Activated naive CD4-positive, alpha-beta T cell treated with anti-CD3 and anti-CD28 coated beads, Interleukin-2, amount 10 ng/mL, durations not matched to agents 7 days and 5 days (primary cell): ENCODE measurements around the gene HELB.

Source experiments
- CTCF ChIA-PET: fragments of 350-600 bp; sonication (Branson Sonifier 250); formaldehyde crosslinking; loops from one replicate; lab custom pipeline; 2021; ENCODE audit warnings: antibody characterized with exemption; lab: Charles Lee
- DNase-seq: peaks from one replicate; pipeline ENCODE4 v3.0.0-alpha.2; 2020
- H3K27ac Mint-ChIP-seq: one replicate; pipeline ENCODE4 v1.8.0; 2021; ENCODE audit warnings: mild to moderate bottlenecking, moderate library complexity, mixed read lengths
- H3K27me3 Mint-ChIP-seq: one replicate; pipeline ENCODE4 v1.8.0; 2021; ENCODE audit warnings: mild to moderate bottlenecking, mixed read lengths
- H3K36me3 Mint-ChIP-seq: one replicate; pipeline ENCODE4 v1.8.0; 2021; ENCODE audit warnings: mixed read lengths
- H3K4me1 Mint-ChIP-seq: one replicate; pipeline ENCODE4 v1.8.0; 2021; ENCODE audit warnings: mixed read lengths
- H3K4me3 Mint-ChIP-seq: one replicate; pipeline ENCODE4 v1.8.0; 2021; ENCODE audit warnings: mild to moderate bottlenecking, moderate library complexity, mixed read lengths
- H3K9me3 Mint-ChIP-seq: one replicate; pipeline ENCODE4 v1.8.0; 2021; ENCODE audit warnings: mixed read lengths

The HELB gene

GRCh38 chr12:66352197-66352596 lies 49.9 kb downstream of the HELB start:
- peak; percentile 39 for DNase-seq
- Mint-ChIP-seq H3K9me3 (no peaks in the 10 kb centered on the region), H3K4me3 (no peak overlapping the region)

DNA sequence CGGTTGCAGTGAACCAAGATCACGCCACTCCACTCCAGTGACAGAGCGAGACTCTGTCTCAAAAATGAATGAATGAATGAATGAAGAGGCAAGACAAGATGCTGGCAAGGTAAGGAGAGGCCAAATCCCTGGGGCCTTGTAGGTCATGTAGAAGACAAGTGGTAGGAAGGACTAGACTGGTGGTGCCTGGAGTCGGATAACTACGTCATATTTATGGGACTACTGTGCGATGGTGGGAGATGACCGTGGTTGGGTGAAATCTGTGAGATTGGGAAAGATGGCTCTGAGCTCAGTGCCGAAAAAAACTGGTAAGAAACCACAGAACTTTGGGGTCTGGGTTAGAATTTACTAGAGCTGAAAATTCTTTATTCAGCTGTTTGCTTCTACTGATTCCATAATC lies 50.6 kb downstream of the HELB start:
- Mint-ChIP-seq H3K4me3 (no peak overlapping the region), H3K36me3 (peaks cover 23% of the 10 kb centered on the region), H3K27me3 (no peaks in the 10 kb centered on the region), H3K27ac (no peak overlapping the region), H3K4me1 (no peaks in the 10 kb centered on the region), H3K9me3 (no peaks in the 10 kb centered on the region)
- CTCF ChIA-PET: interaction anchor here (0.6 to 2.5 kb wide), 6 partner anchors 24 to 341 kb away, joined by 3 to 13 read pairs (median 3); no protein-coding TSS in a partner anchor
- DNase-seq: no peak

More at GRCh38 chr12:66352197-66352596, 49.9 kb downstream of the HELB start:
- Mint-ChIP-seq H3K27me3 (no peaks in the 10 kb centered on the region), H3K4me1 (no peaks in the 10 kb centered on the region), H3K27ac (no peak overlapping the region), H3K36me3 (peaks cover 27% of the 10 kb centered on the region)
- CTCF ChIA-PET: interaction anchor here (0.6 to 2.5 kb wide), 7 partner anchors 23 to 342 kb away, joined by 3 to 13 read pairs (median 3); no protein-coding TSS in a partner anchor

- no peak for DNase-seq
- H3K9me3 Mint-ChIP-seq: no peaks in the 10 kb centered on the region
- no peaks in the 10 kb centered on the region for H3K27me3 Mint-ChIP-seq
- CTCF ChIA-PET: no interaction called here
- H3K4me1 Mint-ChIP-seq: no peaks in the 10 kb centered on the region
- no peak overlapping the region for H3K27ac Mint-ChIP-seq
- H3K4me3 Mint-ChIP-seq: no peak overlapping the region
- peaks cover 13% of the 10 kb centered on the region for H3K36me3 Mint-ChIP-seq
Measured at GRCh38 chr12:66354291-66354690, 52.0 kb downstream of the HELB start.

DNA sequence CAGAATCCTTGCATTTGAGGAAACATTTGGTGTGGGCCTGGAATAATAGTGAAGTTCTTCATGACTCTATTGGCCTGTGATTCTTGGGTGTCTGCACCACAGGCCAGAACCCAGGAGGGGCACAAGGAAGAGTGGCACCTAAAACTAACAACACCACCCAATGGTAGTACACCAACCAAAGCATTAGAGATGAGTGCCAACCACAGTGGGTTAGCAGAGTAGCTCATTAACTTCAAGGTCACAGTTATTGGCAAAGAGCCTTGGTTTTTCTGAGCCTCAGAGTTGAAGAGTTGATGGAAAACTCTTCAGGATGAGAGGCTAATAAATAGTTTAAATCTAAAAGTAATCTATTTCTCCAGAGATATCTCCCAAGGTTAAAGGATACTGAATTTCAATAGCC lies 57.0 kb downstream of the HELB start:
- CTCF ChIA-PET: no interaction called here
- Mint-ChIP-seq H3K4me1 (no peaks in the 10 kb centered on the region), H3K36me3 (no peaks in the 10 kb centered on the region), H3K9me3 (no peaks in the 10 kb centered on the region), H3K27me3 (no peaks in the 10 kb centered on the region), H3K27ac (no peak overlapping the region), H3K4me3 (no peak overlapping the region)
- no peak for DNase-seq

DNA sequence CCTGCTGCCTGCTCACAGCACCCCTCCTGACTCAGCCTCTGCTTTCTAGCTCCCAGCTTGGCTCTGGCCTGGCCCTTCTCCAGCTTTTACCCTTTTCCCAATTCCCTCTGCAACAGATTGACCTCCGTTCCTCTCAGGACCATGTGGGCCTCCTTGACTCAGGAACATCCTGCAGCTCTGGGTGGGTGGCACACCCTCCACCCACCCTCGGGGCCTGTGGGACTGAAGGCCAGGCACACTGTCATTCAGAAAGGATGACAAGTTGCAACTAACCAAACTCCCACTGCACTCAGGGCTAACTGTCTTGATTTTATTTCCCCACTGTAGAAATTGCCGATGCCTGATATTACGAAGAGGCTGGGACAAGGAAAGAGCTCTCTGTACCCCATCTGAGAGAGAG lies 59.4 kb downstream of the HELB start:
- no peaks in the 10 kb centered on the region for H3K4me1 Mint-ChIP-seq
- DNase-seq: no peak
- no peak overlapping the region for H3K27ac Mint-ChIP-seq
- no peaks in the 10 kb centered on the region for H3K27me3 Mint-ChIP-seq
- H3K9me3 Mint-ChIP-seq: no peaks in the 10 kb centered on the region
- no peak overlapping the region for H3K4me3 Mint-ChIP-seq
- CTCF ChIA-PET: interaction anchor here (0.6 kb wide), 1 partner anchor 41 kb away, joined by 3 read pairs; no protein-coding TSS in a partner anchor
- no peaks in the 10 kb centered on the region for H3K36me3 Mint-ChIP-seq

DNA sequence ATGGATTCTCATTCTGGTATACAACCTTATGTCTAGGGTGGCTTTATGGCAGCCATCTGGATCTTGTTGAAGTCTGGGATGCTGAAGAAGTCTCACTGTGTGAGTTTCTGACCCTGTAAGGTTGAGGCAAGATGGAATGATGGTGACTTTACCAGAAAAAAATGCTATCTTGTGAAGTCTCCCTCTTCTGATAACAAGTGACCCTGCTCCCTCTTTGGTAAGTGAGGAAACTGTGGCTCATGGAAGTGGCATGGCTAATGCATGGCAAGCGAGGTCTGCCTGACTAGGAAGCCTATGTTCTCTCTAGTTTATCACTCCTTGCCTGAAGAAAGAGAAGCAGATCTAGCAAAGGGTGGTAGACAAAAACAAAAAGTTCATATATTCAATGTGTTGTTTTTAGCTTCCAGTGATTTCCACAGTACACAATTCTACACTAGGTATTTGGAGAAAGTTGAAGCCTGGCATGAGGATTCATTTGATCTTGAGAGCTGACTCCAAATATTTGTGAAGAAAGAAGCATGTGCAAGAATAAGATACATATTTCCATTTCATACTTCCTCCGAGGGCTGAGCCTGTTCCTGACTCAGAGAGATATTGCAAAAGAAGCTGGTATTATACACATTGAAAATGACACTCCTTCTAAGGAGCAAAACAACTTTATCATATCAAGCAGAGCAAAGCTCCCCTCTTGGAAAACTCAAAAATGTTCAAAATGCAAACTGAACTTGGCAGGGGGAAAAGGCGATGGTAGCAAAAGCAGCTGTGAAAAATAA lies 63.6 kb downstream of the HELB start:
- H3K9me3 Mint-ChIP-seq: no peaks in the 10 kb centered on the region
- CTCF ChIA-PET: no interaction called here
- no peaks in the 10 kb centered on the region for H3K4me1 Mint-ChIP-seq
- no peaks in the 10 kb centered on the region for H3K27me3 Mint-ChIP-seq
- H3K36me3 Mint-ChIP-seq: no peaks in the 10 kb centered on the region
- no peak overlapping the region for H3K27ac Mint-ChIP-seq
- no peak overlapping the region for H3K4me3 Mint-ChIP-seq
- DNase-seq: no peak

GRCh38 chr12:66367015-66367667 lies 64.8 kb downstream of the HELB start:
- CTCF ChIA-PET: interaction anchor here (1.3 kb wide), 1 partner anchor 88 kb away, joined by 3 read pairs; no protein-coding TSS in a partner anchor
- H3K27ac Mint-ChIP-seq: no peak overlapping the region
- no peak for DNase-seq
- H3K9me3 Mint-ChIP-seq: no peaks in the 10 kb centered on the region
- H3K4me1 Mint-ChIP-seq: no peaks in the 10 kb centered on the region
- no peak overlapping the region for H3K4me3 Mint-ChIP-seq
- no peaks in the 10 kb centered on the region for H3K36me3 Mint-ChIP-seq
- no peaks in the 10 kb centered on the region for H3K27me3 Mint-ChIP-seq

GRCh38 chr12:66371982-66372381 lies 69.7 kb downstream of the HELB start:
- Mint-ChIP-seq H3K4me3 (no peak overlapping the region), H3K27me3 (no peaks in the 10 kb centered on the region), H3K4me1 (no peaks in the 10 kb centered on the region), H3K9me3 (no peaks in the 10 kb centered on the region), H3K36me3 (peaks cover 1% of the 10 kb centered on the region), H3K27ac (no peak overlapping the region)
- CTCF ChIA-PET: no interaction called here
- no peak for DNase-seq

GRCh38 chr12:66375560-66375959 lies 73.3 kb downstream of the HELB start:
- Mint-ChIP-seq H3K9me3 (no peaks in the 10 kb centered on the region), H3K4me3 (no peak overlapping the region), H3K4me1 (no peaks in the 10 kb centered on the region), H3K27me3 (no peaks in the 10 kb centered on the region), H3K36me3 (peaks cover 1% of the 10 kb centered on the region), H3K27ac (no peak overlapping the region)
- no peak for DNase-seq
- CTCF ChIA-PET: interaction anchor here (0.9 to 1.3 kb wide), 2 partner anchors 23 to 230 kb away, joined by 3 read pairs; no protein-coding TSS in a partner anchor

DNA sequence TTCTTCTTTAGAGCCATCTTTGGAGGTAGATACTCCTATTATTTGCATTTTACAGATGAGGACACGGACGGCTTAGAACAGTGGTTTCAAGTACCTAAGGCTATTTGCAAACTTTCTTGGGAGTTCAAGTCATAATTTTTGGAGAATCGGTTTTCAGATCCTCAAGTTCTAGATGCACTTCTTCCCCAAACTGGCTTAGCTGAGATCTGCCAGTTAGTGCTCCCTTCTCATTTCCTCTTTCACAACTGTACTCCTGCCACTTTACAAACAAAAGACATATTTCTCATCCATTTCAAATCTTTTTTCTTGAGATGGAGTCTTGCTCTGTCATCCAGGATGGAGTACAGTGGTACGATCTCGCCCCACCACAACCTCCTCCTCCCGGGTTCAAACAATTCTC lies 77.3 kb downstream of the HELB start:
- H3K27ac Mint-ChIP-seq: no peak overlapping the region
- H3K36me3 Mint-ChIP-seq: no peaks in the 10 kb centered on the region
- H3K4me3 Mint-ChIP-seq: no peak overlapping the region
- no peak for DNase-seq
- H3K4me1 Mint-ChIP-seq: no peaks in the 10 kb centered on the region
- CTCF ChIA-PET: interaction anchor here (1.2 kb wide), 1 partner anchor 29 kb away, joined by 3 read pairs; no protein-coding TSS in a partner anchor
- H3K9me3 Mint-ChIP-seq: no peaks in the 10 kb centered on the region
- H3K27me3 Mint-ChIP-seq: no peaks in the 10 kb centered on the region

- CTCF ChIA-PET: no interaction called here
- H3K27me3 Mint-ChIP-seq: no peaks in the 10 kb centered on the region
- H3K36me3 Mint-ChIP-seq: no peaks in the 10 kb centered on the region
- no peaks in the 10 kb centered on the region for H3K9me3 Mint-ChIP-seq
- H3K4me3 Mint-ChIP-seq: no peak overlapping the region
- no peaks in the 10 kb centered on the region for H3K4me1 Mint-ChIP-seq
- no peak for DNase-seq
- H3K27ac Mint-ChIP-seq: no peak overlapping the region
Measured at GRCh38 chr12:66380769-66381535, 78.7 kb downstream of the HELB start.

DNA sequence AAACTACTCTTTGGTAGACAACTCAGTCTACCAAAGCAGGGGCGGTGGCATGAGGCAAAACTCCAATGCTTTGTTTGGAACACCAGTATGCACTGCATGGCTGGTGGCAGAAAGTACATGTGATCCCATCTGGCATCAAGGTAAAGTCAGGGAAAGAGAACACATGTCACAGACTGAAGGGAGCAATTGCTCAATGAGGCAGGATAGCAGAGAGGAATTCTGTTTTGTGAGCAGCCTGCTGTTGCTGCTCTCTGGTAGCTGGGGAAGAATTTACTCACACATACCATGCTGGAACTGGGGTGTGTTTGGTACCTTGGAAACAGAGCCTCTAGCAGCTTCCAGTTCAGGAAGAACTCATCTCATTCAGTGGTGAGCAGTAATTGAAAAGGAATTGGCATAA lies 84.8 kb downstream of the HELB start:
- Mint-ChIP-seq H3K4me1 (no peaks in the 10 kb centered on the region), H3K27me3 (peaks cover 19% of the 10 kb centered on the region), H3K36me3 (no peaks in the 10 kb centered on the region), H3K4me3 (no peak overlapping the region), H3K27ac (no peak overlapping the region), H3K9me3 (no peaks in the 10 kb centered on the region)
- DNase-seq: no peak
- CTCF ChIA-PET: no interaction called here
